UCSD-AML1 (cell line): ENCODE results near the gene RAB17.
"Not testable (repeated sequence)": the region's sequence is repeated elsewhere in the genome, so short reads cannot be mapped to it uniquely, and the experiment has no call there.

Source experiments
- DNase-seq: peaks from one replicate; lab custom pipeline; 2025; ENCODE audit not compliant: unreplicated experiment; lab: John Stamatoyannopoulos, UW

The RAB17 gene

DNA sequence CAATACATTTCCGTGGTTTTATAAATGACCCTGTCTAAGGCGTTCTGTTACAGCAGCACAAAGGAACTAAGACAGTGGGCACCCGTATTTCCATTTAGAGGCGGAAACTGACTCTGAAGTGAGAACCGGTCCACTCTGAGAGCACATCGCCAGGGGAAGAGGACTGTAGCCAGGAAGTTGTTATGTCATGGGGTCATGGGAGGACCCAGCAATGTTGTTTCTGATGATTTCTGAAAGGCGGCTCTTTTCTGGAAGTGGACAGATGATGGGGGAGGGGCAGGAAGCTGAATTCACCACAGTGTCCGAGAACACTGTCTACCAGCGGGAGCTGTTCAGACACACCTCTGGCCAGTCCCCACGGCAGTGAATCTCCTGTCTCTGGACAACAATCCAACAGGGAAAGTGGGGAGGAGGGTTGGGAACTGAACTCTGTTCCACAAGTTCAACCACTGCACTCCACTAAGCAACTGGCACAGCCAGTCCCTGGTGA, 34.7 kb upstream of the RAB17 start:
- DNase-seq: no peak

DNA sequence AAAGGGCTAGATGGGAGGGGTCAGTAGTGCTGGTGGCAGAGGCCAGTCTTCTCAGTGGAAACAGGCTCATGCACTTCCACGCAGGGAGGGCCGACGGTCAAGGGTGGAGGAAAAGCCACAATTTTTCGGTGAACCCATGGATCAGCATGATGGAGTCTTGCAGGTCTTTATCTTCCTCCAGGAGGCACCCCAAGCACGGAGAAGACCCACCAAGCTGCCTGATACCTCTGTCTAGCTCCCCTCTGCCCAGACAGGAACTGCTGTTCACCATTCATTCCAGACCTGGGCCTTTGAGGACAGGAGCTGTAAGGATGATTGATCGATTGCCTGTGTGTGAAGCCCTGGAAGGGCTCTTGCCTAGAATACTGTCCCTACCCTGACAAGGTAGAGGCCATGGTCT, 34.0 kb upstream of the RAB17 start:
- DNase-seq: no peak

DNA sequence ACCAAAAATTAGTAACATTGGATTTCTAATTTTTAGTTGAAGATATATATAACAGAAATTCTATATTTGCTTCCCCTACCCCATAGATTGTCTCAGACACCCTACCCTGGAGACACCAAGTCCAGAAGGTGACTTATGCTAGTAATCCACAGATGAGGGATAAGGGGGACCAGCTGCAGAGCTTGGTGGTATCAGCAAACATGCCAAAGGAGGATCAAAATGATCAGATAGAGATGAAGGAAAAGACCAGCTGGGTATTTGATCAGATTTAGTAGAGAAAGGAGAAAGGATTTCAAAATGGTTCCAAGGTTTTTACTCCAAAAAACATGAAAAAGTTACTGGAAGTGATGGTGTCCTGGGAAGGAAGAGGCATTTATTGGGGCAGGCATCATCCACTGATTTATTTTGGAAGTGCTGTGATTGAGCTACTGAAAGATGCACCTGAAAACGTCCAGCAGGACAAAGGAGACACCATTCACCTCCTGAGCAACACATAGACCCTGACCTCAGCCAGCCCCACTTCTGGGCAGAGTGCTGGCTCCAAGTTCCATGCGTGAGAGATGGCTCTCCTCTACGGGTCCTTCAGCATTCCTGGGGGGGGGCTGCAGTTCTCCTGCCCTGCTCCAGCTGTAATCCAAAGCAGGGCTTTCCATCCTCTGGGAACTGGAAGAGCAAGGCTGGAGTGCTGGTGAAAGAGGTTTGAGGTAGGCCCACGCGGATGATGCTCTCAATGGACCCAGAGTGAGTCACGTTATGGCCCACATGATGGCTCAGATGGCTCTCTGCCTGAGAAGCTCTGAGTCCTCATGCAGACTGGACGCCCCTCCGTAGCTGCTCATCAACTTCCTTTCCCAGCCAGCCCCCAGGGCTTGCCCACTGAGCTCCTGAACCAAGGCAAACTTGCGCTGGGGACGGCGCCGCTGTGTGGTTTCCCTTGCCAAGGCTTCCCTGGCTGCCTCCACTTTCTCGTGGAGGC, 33.2 kb upstream of the RAB17 start:
- DNase-seq: no peak

DNA sequence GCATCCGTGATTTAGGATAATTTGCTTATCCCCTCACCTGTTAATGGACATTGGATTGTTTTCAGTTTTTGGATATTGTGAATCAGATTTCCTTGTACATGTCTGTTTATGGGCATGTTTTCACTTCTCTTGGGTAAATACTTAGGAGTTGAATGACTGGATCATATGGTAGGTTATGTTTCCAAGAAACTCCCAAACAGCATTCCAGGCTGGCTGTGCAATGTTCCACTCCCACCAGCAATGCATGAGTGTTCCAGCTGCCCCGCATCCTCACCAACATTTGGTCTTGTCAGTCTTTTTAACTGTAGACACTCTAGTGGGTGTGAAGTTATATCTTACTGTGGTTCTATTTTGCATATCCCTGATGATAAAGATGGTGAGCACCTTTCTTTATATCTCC, 27.9 kb upstream of the RAB17 start:
- no peak for DNase-seq

DNA sequence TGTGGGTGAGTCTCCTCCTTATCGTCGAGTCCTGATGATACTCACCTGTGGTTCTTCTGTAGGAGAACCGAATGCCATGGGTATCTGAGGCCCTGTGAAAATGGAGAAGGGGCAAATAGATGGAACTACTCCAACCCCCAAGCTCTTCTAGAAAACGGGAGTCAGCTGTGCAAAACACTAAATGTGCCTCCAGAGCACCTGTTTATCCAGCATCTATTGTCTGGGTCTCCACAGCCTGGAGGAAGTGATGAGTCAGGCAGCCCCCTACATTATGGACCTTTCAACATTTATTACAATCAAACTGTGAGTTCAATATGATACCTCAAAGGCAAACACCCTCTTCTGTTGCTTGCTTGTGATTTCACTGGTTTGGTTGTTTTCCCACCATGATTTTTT, 27.1 kb upstream of the RAB17 start:
- DNase-seq: no peak

DNA sequence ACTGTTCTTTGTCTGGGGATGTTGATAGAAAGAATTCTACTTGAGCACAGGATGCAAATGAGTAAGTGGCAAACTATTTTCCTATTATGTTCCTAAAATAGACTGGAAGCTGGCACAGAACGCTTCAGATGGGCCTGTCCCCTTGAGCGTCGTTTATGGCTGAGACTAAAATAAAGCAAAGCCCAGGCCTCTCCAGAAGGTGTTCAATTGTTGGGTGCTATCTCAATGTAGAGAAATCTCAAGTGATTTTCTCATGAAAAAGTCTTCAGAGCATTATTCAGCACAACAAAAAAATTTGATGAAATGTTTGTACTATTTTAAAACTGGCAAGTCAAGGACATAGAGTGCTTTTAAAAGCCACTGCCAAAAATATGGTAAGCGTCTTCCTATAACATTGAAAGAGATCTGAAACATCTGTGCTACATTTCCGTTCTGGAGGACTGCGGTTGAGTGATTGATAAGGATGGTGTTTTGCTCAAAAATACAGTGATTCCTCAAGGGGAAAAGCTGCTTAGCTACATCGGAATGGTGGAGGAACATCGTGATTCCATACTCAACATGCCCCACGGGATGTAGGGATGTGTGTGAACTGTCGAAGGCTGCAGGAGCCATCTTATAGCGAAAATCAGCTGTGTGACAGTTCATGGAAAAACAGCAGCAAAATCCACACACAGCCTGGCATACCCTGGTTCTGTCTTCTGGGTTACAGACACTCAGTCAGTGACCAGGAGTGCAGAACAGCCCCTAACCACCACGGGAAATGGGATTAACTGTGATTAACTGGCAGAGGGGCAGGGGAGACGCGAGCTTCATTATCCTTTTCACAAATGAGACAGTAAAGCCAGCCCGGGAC, 26.4 kb upstream of the RAB17 start:
- DNase-seq: peak; percentile 35

DNA sequence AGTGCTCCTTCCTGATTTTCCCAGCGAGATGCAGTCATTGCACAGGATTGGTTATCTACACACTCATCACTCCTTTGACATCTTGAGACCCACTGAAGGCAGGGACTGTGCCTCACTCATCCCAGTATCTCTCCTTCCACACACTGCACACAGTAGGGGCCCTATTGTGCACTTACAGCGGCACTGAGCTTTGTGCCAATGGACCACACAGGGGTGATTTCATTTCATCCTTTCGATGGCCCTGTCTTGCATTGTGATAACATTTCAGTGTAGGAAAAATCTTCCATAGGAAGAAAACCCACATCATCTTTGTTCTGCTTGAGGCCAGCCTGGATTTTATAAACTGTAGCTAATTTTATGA, 25.8 kb upstream of the RAB17 start:
- DNase-seq: no peak

DNA sequence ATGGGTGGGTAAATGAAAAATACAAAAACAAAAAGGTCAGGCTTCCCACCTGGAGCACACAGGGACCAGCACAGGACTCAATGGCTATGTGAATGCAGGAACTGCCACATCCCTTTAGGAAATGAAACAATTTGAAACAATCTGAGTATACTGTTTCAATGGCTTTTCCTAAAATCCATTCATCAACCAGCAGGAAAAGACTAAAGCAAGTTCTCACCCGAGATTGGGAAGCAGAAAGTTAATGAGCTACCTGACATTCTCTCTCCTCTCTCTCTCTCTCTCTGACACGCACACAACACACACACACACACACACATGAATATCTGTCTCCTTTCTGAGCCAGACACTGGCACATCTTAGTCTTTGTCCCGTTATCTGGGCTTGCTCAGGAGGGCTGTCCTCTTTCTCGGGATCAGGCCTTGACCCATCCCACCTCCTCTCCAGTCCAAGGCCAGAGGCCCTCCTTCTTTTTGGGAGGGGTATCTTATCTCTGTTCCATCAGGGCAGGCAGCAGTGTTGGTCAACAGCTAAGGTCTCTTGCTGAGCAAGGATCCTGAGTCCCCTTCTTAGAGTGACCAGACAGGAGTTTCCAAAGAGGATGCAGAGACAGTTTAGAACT, 25.2 kb upstream of the RAB17 start:
- DNase-seq: no peak

DNA sequence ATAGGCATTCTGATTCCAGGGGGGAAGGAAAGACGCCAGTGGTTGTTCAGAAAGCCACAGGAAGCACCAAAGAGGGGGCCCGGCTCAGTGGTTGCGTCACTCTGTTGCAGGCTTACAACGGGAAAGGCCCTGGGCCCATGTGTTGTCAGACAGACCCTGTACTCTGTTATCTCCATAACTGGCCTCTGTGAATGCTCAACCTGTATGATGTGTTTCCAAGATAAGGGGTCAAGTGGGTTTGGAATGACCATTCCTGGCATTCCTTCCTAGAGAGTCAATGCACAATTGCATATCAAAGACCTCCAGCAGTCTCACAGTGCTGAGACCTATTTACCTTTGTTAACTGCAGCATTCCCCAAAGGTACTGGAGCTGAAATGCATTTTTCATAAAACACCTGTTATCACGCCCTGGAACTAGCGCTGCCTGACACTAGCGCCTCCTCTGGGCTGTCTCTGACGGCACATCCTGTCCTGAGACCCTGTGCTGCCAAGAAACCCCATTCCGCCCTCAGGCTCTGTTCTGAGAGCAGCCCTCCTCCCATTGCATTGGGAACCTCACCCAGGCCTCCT, 23.7 kb upstream of the RAB17 start:
- peak; percentile 58 for DNase-seq

DNA sequence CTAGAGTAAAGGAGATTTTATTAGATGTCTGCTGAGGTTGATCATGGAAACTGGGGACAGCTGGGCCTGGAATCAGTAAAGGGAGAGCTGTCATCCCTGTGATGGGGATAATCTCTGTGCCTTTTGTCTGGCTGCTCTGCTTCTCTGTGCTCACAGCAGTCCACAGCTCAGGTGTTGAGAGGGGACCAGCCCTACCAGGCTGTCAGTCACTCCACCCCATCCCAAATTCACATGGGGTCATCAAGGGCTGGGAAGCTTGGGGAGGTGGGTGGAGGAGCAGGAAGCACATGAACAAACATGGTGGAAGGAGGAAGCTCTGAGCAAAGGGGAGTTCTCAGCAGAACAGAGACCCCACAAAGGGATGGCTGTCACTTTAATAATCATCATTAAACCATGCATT, 23.1 kb upstream of the RAB17 start:
- no peak for DNase-seq

DNA sequence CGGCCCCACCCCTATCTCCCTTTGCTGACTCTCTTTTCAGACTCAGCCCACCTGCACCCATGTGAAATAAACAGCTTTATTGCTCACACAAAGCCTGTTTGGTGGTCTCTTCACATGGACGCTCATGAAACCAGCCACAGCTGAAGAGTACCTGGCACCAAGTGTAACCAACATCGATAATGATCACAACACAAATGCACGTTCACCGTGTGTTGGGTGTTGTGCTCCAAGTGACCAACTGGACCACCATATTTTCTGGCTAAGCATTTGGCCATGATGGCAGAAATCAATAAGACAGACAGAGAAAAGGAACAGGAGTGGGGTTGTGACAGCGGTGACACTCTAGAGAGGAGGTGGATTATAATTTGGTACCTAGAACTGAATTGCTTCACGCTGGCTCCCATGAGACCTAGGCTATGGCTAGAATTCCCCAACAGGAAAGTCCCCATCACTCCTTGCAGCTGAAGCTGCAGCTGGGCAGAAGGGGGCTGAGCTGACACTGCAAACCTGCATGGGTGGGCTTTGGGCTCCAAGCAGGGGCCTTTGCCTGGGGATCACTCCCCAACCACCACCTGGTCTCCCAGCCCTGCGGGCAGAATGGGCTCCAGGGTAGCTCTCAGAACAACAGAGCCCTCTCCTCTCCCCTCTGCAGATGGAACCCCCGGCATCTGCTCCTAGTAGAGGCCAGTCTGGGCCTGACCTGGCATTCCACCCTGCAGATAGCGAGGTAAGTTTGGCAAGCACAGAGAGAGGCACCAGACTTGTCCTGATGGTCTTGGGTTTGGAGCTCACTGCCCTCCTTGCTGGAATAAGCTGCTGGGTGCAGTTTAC, 22.2 kb upstream of the RAB17 start:
- DNase-seq: no peak

DNA sequence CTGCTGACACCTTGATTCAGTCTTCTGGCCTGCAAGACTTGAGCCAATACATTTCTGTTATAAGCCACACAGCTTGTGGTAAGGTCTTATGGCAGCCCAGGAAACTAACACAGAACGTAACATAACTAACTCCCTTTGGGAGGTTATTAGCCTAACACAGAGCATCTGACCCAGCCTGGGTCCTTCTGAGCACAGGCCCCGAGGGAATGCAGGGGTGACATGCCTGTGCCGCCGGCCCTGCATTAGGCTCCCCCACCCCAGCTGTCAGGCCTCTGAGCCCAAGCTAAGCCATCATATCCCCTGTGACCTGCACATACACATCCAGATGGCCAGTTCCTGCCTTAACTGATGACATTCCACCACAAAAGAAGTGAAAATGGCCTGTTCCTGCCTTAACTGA, 16.0 kb upstream of the RAB17 start:
- not testable (repeated sequence) for DNase-seq

DNA sequence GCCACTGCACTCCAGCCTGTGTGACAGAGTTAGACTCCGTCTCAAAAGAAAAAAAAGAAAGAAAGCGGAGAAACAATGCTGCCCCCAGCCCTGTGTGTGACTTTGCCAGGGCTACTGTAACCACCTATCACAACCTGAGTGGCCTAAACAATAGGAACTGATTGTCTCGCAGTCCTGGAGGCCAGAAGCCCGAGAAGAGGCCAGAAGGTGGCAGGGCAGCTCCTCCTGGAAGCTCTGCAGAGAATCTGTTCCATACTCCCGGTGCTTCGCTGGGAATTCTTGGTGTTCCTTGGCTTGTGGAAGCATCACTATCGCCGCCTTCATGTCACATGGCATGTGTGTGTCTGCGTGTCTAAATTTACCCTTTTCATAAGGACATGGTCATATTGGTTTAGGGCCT, 14.4 kb upstream of the RAB17 start:
- peak; percentile 32 for DNase-seq

DNA sequence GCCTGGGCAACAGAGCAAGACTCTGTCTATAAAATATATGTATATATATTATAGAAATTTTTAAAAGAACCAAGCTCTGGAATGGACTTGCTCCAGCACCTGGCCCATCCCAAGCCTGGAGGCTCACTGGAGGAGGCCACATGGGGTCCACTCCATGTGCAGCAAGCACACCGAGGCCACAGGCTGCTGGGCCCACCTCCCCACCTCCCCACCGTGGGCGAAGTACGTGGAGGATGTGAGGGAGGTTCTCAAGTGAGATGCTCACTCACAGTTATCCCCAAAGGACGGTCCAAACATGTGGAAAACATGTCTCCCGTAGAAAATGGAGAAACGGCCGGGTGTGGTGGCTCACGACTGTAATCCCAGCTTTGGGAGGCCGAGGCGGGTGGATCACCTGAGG, 13.9 kb upstream of the RAB17 start:
- DNase-seq: no peak

DNA sequence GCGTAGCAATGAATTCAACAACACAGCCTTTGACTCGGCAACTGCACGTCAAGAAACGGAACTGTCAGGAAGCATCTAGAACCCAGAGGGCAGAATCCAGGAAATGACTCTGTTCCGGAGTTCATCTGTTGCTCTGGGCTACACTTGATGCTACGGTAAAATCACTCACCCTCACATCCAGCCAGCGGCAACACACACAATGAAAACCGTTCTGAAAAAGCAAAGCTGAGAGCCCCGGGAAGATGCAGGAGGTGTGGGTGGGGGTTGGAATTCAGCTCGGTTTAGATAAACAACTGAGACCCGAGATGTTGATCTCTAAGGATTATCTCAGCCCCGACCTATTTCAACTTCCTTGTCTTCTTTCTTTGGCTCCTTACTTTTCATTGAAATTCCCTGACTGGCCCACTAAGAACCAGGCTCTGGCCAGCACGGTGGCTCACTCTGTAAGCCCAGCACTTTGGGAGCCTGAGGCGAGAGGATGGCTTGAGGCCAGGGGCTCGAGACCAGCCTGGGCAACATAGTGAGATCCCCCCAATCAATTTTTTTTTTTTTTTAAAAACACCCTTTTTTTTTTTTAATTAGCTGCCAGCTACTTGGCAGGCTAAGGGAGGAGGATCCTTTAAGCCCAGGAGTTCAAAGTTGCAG, 13.3 kb upstream of the RAB17 start:
- DNase-seq: peak; percentile 53

DNA sequence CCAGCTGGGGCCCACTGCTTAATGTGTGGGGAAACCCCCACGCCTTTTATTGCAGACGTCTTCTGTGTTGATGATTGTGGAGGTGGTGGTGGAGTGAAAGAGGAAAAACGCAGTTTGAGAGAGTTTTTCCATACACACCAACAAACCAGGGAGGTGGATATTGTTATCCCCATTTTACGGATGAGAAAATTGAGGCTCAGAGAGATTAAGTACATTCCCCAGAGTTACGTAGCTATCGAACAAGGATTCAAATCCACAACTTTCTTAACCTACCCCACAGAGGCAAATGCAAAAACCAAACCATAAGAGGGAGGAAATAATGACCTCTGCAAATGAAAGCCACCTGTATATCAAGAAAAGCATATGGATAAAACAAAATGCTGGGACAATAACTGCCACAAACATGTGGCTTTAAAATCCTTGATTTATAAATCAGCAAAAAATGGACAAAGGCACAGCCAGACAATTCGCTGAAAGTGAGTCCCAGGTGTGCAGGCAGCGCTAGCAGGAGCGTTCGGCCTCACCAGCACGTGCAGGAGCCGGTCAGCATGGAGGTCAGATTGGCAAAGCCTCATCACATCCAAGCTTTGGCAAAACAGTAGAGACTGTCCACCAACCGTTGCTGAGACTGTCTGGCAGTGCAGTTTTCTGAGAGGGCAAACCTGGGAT, 12.6 kb upstream of the RAB17 start:
- DNase-seq: no peak

DNA sequence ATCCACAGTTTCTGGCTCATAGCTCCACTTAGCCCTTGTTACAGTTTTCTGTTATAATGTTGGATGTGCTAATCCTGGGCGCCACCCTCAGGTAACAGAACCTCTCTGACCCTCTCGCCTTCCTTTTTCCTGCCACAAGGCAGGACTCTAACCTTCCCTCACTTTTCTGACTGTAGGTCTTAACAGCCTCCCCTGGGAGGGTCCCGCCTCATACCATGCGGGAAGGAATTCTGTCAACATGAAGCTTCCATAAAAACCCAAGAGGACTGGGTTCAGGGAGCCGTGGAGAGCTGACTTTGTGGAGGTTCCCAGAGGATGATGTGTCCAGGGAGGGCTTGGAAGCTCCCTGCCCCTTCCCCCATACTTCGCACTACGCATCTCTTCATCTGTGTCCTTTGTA, 11.9 kb upstream of the RAB17 start:
- DNase-seq: no peak

DNA sequence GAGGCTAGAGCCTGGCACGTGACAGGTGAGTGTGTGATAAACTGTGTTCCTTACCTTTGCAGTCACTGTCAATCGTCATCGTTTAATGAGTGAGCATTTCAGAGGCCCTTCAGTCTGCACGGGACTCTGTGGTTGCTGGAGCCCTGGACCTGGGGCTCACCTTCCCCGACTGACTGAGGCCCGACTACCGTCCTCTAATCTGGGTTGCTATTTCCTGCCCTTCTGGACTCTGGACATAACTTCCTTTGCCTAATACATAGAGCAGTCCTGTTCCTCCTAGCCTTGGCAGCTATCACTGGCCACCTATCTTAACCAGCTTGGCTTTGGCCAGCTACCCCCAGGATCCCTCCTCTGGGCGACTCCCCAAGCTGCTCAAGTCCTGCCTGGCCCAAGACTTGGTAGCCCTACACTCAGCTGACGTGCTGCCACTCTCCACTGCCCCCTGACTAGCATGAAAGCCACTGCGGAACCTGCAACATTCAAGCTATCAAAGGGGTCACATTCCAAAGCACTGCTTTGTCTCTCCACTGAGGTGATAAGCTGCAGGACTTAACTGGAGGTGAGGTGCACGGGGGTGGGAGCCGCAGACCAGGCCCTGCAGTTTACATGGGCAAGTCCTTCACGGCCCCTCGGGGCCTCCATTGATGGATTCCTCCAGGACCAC, 11.1 kb upstream of the RAB17 start:
- no peak for DNase-seq
